Tibial nerve (tissue), 4 donors: Measurements from ENCODE around the gene ALG2.

Experiments
- EP300 ChIP-seq, 2 donors: sonication (generic); formaldehyde crosslinking; IDR thresholded peaks; one replicate each; pipeline ENCODE4 v1.6.1; 2017; ENCODE audit warnings: antibody characterized with exemption in 2 of 2, mild to moderate bottlenecking in 1 of 2
- POLR2A ChIP-seq, 2 donors: fragments of 450-650 bp; IDR thresholded peaks; one replicate each; pipeline ENCODE4 v1.6.1; 2017; ENCODE audit warnings: antibody characterized with exemption in 2 of 2, mild to moderate bottlenecking in 2 of 2, moderate library complexity in 2 of 2
- TF ChIP-seq, protein P1 (sequence below), 5 experiments: fragments of 200-600 bp in 3 of 5; fragments of 450-650 bp in 2 of 5; sonication (generic) in 3 of 5; IDR thresholded peaks; one replicate each; pipeline ENCODE4 v1.5.1; 2016 to 2019; ENCODE audit warnings: antibody characterized with exemption in 5 of 5, mild to moderate bottlenecking in 3 of 5, moderate library complexity in 2 of 5

DNA sequence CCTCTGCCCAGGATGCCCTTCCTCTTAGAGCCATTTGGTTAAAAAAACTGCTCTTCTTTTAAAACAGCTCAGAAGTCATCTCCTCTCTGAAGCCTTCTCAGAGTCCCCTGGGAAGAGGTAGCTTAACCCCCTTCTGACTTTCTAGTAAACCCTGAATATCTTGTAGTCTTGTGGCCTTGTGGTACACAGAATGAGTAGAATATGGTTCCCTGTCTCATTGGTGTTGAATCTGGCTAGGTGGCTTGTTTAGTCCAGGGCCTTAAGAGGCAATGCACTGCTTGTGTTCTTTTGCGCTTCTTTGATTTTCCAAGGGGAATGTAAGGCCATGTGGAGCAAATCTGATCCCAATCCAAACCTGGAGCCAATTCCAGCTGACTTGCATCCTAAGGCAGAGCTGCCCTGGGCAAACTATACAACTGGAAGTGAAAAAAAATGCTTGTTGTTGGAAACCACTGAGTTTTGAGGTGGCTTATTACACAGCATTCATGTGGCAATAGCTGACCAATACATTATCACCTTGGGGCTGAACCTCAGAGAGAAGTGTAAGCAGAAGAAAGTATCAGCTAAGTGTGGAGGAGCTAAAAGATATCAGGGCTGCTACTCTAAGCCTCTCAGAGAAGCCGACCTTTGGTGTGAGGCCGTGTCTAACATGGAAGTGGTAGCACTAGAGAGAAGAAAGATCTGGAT, 31.0 kb downstream of the ALG2 start:
- TF ChIP-seq, protein P1, sequence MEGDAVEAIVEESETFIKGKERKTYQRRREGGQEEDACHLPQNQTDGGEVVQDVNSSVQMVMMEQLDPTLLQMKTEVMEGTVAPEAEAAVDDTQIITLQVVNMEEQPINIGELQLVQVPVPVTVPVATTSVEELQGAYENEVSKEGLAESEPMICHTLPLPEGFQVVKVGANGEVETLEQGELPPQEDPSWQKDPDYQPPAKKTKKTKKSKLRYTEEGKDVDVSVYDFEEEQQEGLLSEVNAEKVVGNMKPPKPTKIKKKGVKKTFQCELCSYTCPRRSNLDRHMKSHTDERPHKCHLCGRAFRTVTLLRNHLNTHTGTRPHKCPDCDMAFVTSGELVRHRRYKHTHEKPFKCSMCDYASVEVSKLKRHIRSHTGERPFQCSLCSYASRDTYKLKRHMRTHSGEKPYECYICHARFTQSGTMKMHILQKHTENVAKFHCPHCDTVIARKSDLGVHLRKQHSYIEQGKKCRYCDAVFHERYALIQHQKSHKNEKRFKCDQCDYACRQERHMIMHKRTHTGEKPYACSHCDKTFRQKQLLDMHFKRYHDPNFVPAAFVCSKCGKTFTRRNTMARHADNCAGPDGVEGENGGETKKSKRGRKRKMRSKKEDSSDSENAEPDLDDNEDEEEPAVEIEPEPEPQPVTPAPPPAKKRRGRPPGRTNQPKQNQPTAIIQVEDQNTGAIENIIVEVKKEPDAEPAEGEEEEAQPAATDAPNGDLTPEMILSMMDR (IDR thresholded peaks at IDR 0.05), result no peak
- TF ChIP-seq EP300 (IDR thresholded peaks at IDR 0.05) (no peak), POLR2A (IDR thresholded peaks at IDR 0.05) (no peak)
